ENCODE results near the gene CDH6. TPM values are rescaled to one million over a fixed set of nuclear protein-coding genes. Genes with fewer than 3 reads are reported as not detected.

The CDH6 gene
- total and polyA plus RNA-seq, 2 of the 4 experiments (the other 2 are of a cell fraction), result 72.2 to 232 TPM

GRCh38 chr5:31209334-31209733, 15.8 kb downstream of the CDH6 start:
- ChIA-PET POLR2A (ENCODE audit: unreplicated experiment) (no interaction called here), CTCF (no interaction called here)
- H3K4ac ChIP-seq (ENCODE audit: low read depth, low read length), result no peak overlapping the region
- no peak overlapping the region for H2BK15ac ChIP-seq (ENCODE audit: low read depth, low read length)
- H3K27ac ChIP-seq (ENCODE audit: insufficient read depth, low read length), result no peak overlapping the region
- H2BK120ac ChIP-seq (ENCODE audit: low read depth, low read length), result no peak overlapping the region
- TF ChIP-seq MAZ (IDR thresholded peaks at IDR 0.05; ENCODE audit: borderline replicate concordance, low read depth, low read length) (no peak), ELK1 (IDR thresholded peaks at IDR 0.05; ENCODE audit: borderline replicate concordance, low read depth, low read length) (no peak)
- intact Hi-C loops (cut with micrococcal nuclease) (no loop called here), in situ Hi-C loops (cut with MboI; ENCODE audit: low sequenced_read_pairs) (no loop called here), dilution Hi-C loops (cut with HindIII; ENCODE audit: low sequenced_read_pairs, unreplicated experiment) (no loop called here)
- ATAC-seq (ENCODE audit: low read depth), result no peak
- no peak overlapping the region for H2AK5ac ChIP-seq (ENCODE audit: low read depth, low read length)
- peaks cover 6% of the 10 kb centered on the region; the same call in 1 of the 2 replicates for H3K9me1 ChIP-seq (ENCODE audit: insufficient read depth, low read length)
- H3K9ac ChIP-seq (ENCODE audit: low read depth, low read length), result no peak overlapping the region
- H3K4me1 ChIP-seq (ENCODE audit: control insufficient read depth, insufficient read depth, low read length), result 0 out of 2 replicates have a peak, but pooled peaks cover 3% of the 10 kb centered on the region
- no peak overlapping the region for H3K4me2 ChIP-seq (ENCODE audit: low read depth, low read length)
- no peak overlapping the region for H3K18ac ChIP-seq (ENCODE audit: low read depth, low read length)
- H2BK5ac ChIP-seq (ENCODE audit: low read depth, low read length, poor library complexity, severe bottlenecking), result no peak overlapping the region
- no peak overlapping the region for H4K91ac ChIP-seq (ENCODE audit: insufficient read depth, low read depth, low read length)
- no peak overlapping the region for H2BK20ac ChIP-seq (ENCODE audit: low read depth, low read length)
- no peak overlapping the region for H2AFZ ChIP-seq (replicated peaks; ENCODE audit: low read length, poor library complexity)
- peaks cover 21 to 68% of the 10 kb centered on the region in 2 experiments; a peak in 3 of 4 replicates for H3K79me1 ChIP-seq (ENCODE audit: low read depth in 1 of 2, low read length in 2 of 2)
- no peak overlapping the region for H4K8ac ChIP-seq (ENCODE audit: low read depth in 2 of 2, low read length in 2 of 2)
- H2AK9ac ChIP-seq (replicated peaks; ENCODE audit: low read depth, low read length, poor library complexity), result no peak overlapping the region
- WGBS, 2 experiments (ENCODE audit: extremely low coverage in 2 of 2, insufficient read length in 1 of 2), result no CpG with 5 or more reads among the region's 3 CpGs
- H3K9me3 ChIP-seq (ENCODE audit: control insufficient read depth, insufficient read depth, low read length), result no peaks in the 10 kb centered on the region
- H3K4me3 ChIP-seq (ENCODE audit: insufficient read depth, low read depth, low read length), result no peak overlapping the region
- H4K5ac ChIP-seq (ENCODE audit: low read depth, low read length), result no peak overlapping the region
- no peaks in the 10 kb centered on the region for H3K36me3 ChIP-seq (ENCODE audit: control insufficient read depth, insufficient read depth, low read length)
- H3K23ac ChIP-seq (ENCODE audit: low read depth, low read length), result no peak overlapping the region
- no peaks in the 10 kb centered on the region; the same call in 1 of the 2 replicates for H4K20me1 ChIP-seq (ENCODE audit: insufficient read depth, low read length)
- H3K14ac ChIP-seq (replicated peaks; ENCODE audit: low read depth, low read length), result no peak overlapping the region
- no peaks in the 10 kb centered on the region for H3K27me3 ChIP-seq (ENCODE audit: control insufficient read depth, insufficient read depth, low read length)
- no peak for DNase-seq
- BruUV-seq (replicated peaks), result no TSS peak
- no peak overlapping the region for H3K56ac ChIP-seq (ENCODE audit: extremely low read depth, insufficient read depth, low read length)

Measured in IMR-90 (cell line).